ENCODE results near the gene PTPRN2. TPM values are rescaled to one million over a fixed set of nuclear protein-coding genes. Genes with fewer than 3 reads are reported as not detected.

The PTPRN2 gene
- total RNA-seq, 2 donors from 2014 or later, result 0.72 to 0.79 TPM

DNA sequence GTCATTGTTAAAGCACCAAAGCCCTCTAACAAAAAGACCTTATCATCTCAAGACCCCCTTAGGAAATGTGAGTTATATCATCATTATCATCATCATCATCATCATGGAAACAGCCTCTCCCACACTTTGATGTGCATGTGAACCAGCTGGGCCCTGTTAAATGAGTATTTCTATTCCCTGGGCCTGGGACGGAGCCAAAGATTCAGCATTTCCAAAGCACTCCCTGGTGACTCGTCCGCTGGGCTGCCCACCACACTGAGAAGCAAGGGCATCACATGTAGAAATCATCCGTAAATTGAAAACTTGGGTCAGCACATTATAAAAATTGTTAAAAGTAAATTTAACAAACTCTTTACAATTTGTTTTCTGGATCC lies 88.6 kb downstream of the PTPRN2 start:
- H3K9me3 Mint-ChIP-seq, result no peaks in the 10 kb centered on the region
- H3K36me3 Mint-ChIP-seq (ENCODE audit: insufficient read depth in 2 of 2), result no peaks in the 10 kb centered on the region
- DNase-seq, result no peak
- H3K27ac Mint-ChIP-seq, result no peak overlapping the region
- H3K4me3 Mint-ChIP-seq, result no peak overlapping the region
- no peaks in the 10 kb centered on the region for H3K27me3 Mint-ChIP-seq (ENCODE audit: low read depth)
- ATAC-seq (replicated peaks in 1 of 2), result no peak
- no peaks in the 10 kb centered on the region for H3K4me1 Mint-ChIP-seq (ENCODE audit: low read depth)

DNA sequence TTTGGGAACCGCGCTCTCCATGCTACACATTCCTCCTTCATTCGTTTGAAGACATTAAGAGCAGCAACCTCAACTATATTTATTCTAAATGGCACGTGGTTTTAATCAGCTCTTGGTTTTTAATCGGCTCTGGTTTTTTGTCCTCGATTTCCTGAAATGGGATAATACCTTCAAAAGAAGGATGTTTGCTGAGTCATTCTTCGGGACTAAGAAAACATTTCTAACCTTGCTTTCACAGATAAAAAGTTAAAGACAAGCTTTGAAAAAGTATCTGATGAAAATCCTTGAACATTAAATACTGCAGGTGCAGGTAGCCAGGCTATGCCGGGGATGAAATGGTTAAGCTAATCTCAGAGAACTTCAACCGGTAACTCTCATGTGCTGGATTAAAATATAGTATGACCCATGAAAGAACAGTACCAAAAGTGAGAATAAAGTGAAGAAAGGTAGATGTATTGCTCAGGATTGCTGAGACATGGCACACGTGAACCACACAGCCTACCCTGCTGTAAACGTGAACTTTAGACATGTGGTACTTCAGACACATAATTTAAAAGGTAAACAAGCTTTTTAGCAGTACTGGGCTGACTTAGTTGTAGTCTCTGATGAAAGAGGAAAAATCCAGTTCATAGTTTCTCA lies 89.1 kb downstream of the PTPRN2 start:
- no peaks in the 10 kb centered on the region for H3K27me3 Mint-ChIP-seq (ENCODE audit: low read depth)
- H3K27ac Mint-ChIP-seq, result no peak overlapping the region
- H3K9me3 Mint-ChIP-seq, result no peaks in the 10 kb centered on the region
- no peak overlapping the region for H3K4me3 Mint-ChIP-seq
- H3K4me1 Mint-ChIP-seq (ENCODE audit: low read depth), result no peaks in the 10 kb centered on the region
- DNase-seq (no peak), ATAC-seq (replicated peaks in 1 of 2) (no peak)
- H3K36me3 Mint-ChIP-seq (ENCODE audit: insufficient read depth in 2 of 2), result no peaks in the 10 kb centered on the region

DNA sequence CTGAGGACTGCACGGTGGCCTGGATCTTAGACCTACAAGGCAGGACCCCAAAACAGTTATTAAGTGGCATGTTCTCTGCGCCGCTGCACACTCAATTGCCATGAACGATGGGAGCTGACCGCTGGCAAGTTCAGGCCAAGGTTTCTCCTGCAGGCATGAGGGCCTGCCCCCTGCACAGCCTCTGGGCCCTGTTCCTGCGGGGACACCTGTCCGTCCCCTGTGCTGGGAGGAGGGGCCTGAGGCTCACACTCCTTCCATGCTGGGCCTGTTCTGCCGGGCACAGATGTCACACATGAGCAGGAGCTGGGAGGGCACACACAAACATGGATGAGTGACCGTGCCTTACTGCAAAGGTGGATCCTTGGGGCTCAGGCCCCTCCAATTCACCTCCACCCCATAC lies 90.0 kb downstream of the PTPRN2 start:
- Mint-ChIP-seq H3K4me1 (ENCODE audit: low read depth) (no peaks in the 10 kb centered on the region), H3K27me3 (ENCODE audit: low read depth) (no peaks in the 10 kb centered on the region), H3K4me3 (no peak overlapping the region), H3K27ac (no peak overlapping the region), H3K9me3 (no peaks in the 10 kb centered on the region), H3K36me3 (ENCODE audit: insufficient read depth in 2 of 2) (no peaks in the 10 kb centered on the region)
- ATAC-seq (replicated peaks in 1 of 2), result no peak
- DNase-seq, result no peak

DNA sequence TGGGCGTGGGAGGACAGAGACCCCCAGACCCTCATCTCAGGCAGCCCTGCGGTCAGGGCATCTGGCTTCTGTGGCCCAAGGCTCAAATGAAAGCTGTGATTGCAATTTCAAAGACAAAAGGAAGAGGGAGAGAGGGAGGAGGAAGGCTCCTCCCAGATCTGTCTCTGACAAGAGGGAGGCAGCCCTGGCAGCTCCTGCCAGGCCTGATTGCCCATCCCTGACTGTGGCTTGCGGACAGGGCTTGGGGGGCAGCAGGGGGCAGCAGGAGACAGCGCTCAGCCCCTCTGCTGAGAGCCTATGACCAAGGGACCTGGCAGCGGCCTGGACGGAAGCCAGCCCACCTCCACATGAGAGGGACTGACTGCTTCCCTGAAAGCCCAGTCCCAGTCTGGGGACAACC lies 91.8 kb downstream of the PTPRN2 start:
- Mint-ChIP-seq H3K27ac (no peak overlapping the region), H3K36me3 (ENCODE audit: insufficient read depth in 2 of 2) (no peaks in the 10 kb centered on the region), H3K4me3 (no peak overlapping the region), H3K27me3 (ENCODE audit: low read depth) (no peaks in the 10 kb centered on the region), H3K4me1 (ENCODE audit: low read depth) (no peaks in the 10 kb centered on the region), H3K9me3 (no peaks in the 10 kb centered on the region)
- DNase-seq (peak; percentile 6 to 32), ATAC-seq (replicated peaks in 1 of 2) (peak; percentile 55 to 60)

DNA sequence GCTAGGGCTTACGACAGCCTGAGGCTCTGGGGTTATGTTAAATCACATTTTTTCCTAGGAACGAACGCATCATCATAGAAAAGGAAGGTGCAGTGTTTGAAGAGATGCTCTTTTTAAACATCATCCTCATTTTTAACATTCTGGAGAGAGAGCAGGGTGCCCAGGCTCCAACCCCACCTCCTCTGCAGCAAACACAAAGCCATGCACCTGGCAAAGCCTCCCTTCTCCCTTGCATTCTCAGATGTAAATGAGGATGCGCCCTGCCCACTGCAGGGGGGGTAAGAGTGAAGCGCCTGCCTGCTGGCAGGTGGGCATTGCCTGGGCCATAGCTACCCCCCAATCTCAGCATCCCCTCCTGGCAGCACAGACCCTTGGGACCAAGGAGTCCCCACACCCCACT lies 92.4 kb downstream of the PTPRN2 start:
- no peaks in the 10 kb centered on the region for H3K9me3 Mint-ChIP-seq

DNA sequence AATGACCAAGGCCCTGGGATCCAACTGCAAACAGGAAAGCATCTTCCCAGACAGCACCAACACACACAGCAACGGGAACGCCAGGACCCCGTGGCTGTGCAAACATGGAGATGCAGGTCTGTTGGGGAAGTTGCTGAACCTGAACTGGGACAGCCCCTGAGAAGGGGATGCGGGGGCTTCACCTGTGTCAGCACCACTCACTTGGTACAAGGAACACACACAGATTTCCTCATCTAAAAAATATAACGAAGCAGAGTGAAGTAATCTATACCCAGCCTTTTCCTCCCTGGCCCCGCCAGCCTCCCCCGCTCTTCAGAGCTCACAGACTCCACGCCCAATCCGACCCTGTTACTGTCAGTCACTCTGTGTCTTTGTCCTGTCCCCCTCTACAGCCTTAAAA lies 93.0 kb downstream of the PTPRN2 start:
- H3K9me3 Mint-ChIP-seq, result no peaks in the 10 kb centered on the region
- H3K27me3 Mint-ChIP-seq (ENCODE audit: low read depth), result no peaks in the 10 kb centered on the region
- no peak overlapping the region for H3K27ac Mint-ChIP-seq
- no peaks in the 10 kb centered on the region for H3K4me1 Mint-ChIP-seq (ENCODE audit: low read depth)
- no peak for ATAC-seq (replicated peaks in 1 of 2)
- H3K4me3 Mint-ChIP-seq, result no peak overlapping the region
- H3K36me3 Mint-ChIP-seq (ENCODE audit: insufficient read depth in 2 of 2), result no peaks in the 10 kb centered on the region
- no peak for DNase-seq

More for the DNA sequence above, 92.4 kb downstream of the PTPRN2 start:
- H3K27me3 Mint-ChIP-seq (ENCODE audit: low read depth), result no peaks in the 10 kb centered on the region
- H3K4me3 Mint-ChIP-seq, result no peak overlapping the region
- DNase-seq, result no peak
- no peaks in the 10 kb centered on the region for H3K4me1 Mint-ChIP-seq (ENCODE audit: low read depth)
- no peaks in the 10 kb centered on the region for H3K36me3 Mint-ChIP-seq (ENCODE audit: insufficient read depth in 2 of 2)
- no peak for ATAC-seq (replicated peaks in 1 of 2)
- no peak overlapping the region for H3K27ac Mint-ChIP-seq

DNA sequence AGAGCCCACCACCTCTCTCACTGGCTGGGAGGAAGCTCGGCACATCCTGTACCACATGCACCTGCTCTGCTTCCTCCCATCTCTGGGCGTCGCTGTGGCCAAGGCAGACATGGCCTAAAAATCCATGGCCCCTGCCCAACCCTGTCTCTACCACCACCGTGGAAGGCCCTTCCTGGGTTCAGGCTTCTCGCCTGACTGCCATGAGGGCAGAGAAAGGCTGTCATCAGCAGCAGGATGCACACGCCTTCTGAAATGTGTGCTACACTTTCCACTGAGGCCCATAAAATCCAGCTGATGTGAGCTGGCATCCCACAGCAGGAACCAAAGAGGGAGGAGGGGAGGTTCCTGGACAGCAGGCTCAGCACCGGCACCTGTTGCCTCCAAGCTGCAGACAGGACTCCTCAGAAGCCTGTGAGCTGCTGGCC lies 93.4 kb downstream of the PTPRN2 start:
- H3K36me3 Mint-ChIP-seq (ENCODE audit: insufficient read depth in 2 of 2), result no peaks in the 10 kb centered on the region
- H3K27me3 Mint-ChIP-seq (ENCODE audit: low read depth), result no peaks in the 10 kb centered on the region
- no peak overlapping the region for H3K27ac Mint-ChIP-seq
- H3K4me3 Mint-ChIP-seq, result no peak overlapping the region
- no peaks in the 10 kb centered on the region for H3K9me3 Mint-ChIP-seq
- DNase-seq (peak; percentile 6 to 19), ATAC-seq (replicated peaks in 1 of 2) (peak in 1 of 2 donors; percentile 73)
- H3K4me1 Mint-ChIP-seq (ENCODE audit: low read depth), result no peaks in the 10 kb centered on the region

DNA sequence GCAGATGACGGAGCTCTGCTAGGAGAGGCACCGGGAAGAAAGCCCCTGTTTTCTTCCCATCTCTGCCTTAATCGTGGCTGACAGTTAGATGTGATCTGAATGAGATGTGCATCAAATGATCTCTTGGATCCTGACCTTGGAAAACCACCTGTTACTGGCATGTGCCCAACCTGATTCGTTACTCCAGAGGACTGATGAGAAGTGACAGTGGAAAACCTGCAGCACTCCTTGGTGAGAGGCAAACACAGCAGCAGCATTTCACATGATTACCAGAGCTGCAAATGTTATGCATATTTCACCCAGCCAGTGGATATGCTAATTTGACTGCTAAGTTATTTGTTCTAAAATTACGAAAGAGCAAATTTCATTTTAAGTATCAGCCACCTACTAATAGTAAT lies 95.3 kb downstream of the PTPRN2 start:
- Mint-ChIP-seq H3K36me3 (ENCODE audit: insufficient read depth in 2 of 2) (no peaks in the 10 kb centered on the region), H3K4me3 (no peak overlapping the region), H3K9me3 (no peaks in the 10 kb centered on the region), H3K27me3 (ENCODE audit: low read depth) (no peaks in the 10 kb centered on the region), H3K27ac (no peak overlapping the region), H3K4me1 (ENCODE audit: low read depth) (no peaks in the 10 kb centered on the region)
- ATAC-seq (replicated peaks in 1 of 2) (no peak), DNase-seq (no peak)

DNA sequence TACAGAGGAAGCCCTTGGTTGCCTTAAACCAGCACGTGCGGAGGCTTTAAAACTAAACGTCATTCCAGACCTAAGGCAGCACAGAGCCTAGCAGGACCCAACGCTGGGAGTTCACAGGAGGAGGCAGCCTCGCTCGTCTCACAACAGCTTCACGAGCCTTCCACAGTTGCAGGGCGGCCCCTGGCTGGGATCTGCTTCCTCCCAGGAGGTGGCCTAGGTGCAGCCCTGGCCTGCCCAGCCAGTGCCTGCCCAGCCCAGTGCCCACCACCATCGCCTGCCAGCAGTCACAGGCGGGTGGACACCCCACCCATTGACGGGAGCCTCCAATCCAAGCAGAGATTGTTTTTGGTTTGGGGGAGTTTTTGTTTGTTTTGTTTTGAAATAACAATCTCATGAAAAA lies 96.5 kb downstream of the PTPRN2 start:
- no peak for DNase-seq
- Mint-ChIP-seq H3K4me3 (no peak overlapping the region), H3K27me3 (ENCODE audit: low read depth) (no peaks in the 10 kb centered on the region), H3K36me3 (ENCODE audit: insufficient read depth in 2 of 2) (no peaks in the 10 kb centered on the region), H3K9me3 (no peaks in the 10 kb centered on the region), H3K4me1 (ENCODE audit: low read depth) (no peaks in the 10 kb centered on the region), H3K27ac (no peak overlapping the region)
- no peak for ATAC-seq (replicated peaks in 1 of 2)

DNA sequence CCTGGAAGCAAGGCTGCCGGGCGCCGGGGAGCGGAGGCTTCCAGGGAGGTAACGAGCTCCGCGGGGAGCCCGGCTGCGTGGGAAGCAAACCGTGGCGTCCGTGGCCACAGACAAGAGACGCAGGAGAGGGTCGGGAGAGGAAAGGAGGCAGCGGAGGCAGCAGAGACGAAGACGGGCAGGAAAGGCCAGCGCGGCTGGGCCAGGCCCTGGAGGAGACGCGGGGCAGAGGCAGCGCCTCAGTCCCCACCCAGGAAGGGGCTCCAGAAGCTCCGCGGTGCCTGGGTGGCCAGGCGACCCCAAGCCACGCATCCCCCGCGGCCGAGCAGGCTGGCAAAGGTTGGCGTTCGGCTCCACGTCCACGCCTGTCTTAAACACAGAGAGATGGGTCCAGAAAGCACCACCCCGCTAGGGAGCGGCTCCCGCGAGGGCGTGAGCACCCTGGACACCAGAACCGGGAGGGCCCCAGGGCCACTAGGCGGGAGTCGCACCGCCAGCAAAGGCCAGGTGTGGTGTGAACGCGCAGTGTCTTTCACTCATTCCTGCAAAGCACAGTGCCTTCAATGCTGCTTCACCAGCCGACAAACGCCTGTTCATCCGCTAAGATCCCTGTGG lies 97.3 kb downstream of the PTPRN2 start:
- H3K9me3 Mint-ChIP-seq, result no peaks in the 10 kb centered on the region
- no peaks in the 10 kb centered on the region for H3K27me3 Mint-ChIP-seq (ENCODE audit: low read depth)
- no peak overlapping the region for H3K27ac Mint-ChIP-seq
- no peak for ATAC-seq (replicated peaks in 1 of 2)
- H3K4me3 Mint-ChIP-seq, result no peak overlapping the region
- no peak for DNase-seq
- no peaks in the 10 kb centered on the region for H3K4me1 Mint-ChIP-seq (ENCODE audit: low read depth)
- no peaks in the 10 kb centered on the region for H3K36me3 Mint-ChIP-seq (ENCODE audit: insufficient read depth in 2 of 2)

DNA sequence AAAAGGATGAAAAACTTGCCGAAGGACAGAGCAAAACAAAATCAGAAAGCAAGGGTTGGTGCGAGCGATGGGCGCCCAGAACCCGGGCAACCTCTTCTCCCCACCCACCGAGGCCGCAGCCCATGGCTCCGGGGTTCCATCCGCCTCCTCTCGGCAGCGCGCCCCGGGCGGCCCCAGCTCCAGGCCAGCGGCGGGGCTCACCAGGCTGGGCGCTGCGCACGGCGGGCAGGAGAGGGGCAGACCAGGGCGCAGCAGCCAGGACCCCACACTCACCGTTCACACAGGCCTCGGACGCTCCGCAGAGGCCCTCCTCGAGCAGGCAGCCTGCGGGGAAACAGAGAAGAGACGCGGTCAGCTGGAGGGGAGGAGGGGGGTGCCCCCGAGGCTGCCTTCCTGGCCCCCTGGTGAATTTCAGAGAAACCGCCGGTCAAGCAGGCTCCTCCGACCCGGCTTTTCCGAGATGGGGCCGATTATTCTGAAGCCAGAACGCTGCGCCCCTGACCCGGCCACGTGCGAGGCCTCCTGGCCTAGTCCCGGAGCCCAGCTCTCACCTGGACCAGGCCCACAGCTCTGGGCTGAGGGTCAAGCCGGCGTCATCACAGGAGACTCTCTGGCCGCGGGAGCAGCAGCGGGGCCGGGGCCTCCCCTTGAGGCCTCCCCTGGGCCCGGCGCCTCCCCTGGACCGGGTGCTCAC lies 98.0 kb downstream of the PTPRN2 start:
- no peak overlapping the region for H3K4me3 Mint-ChIP-seq
- no peaks in the 10 kb centered on the region for H3K36me3 Mint-ChIP-seq (ENCODE audit: insufficient read depth in 2 of 2)
- H3K9me3 Mint-ChIP-seq, result no peaks in the 10 kb centered on the region
- no peak for ATAC-seq (replicated peaks in 1 of 2)
- no peaks in the 10 kb centered on the region for H3K4me1 Mint-ChIP-seq (ENCODE audit: low read depth)
- DNase-seq, result no peak
- no peak overlapping the region for H3K27ac Mint-ChIP-seq
- H3K27me3 Mint-ChIP-seq (ENCODE audit: low read depth), result no peaks in the 10 kb centered on the region

DNA sequence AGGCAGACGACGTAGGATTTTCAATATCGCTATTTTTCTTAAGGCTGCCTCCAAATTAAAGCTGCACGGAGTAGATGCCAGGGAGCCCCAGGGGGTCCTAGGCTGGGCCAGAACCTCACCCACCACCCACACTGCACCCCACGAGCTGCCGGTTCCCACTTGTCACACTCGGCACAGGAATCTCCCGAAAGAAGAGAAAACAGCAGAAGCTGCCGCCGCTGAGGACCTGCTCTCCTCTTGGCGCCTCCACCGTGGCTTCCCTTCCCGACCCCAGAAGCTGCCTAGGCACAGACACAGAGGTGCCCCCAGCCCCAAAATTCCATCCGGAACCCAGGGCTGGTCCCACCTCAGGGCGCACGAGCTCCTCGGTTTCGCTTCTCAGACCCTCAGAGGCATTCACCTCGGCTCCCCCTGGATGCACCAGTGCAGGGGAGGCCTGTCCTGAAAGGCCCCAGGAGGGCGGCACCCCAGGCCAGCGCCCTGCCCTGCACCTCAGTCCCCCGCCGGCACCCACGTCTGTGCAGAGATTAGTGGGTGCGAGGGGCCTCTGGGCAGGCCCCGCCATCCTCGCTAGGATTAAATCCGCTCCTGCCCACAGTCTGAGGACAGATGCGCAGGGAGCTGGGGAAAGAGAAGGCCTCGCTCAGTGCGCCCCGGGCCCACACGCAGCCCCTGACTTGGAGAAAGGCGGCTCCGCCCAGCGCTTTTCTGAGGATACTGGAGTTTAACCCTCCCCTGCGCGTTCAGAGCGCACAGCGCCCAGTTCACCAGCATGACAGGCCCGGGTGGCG lies 99.2 kb downstream of the PTPRN2 start:
- no peaks in the 10 kb centered on the region for H3K36me3 Mint-ChIP-seq (ENCODE audit: insufficient read depth in 2 of 2)
- H3K9me3 Mint-ChIP-seq, result no peaks in the 10 kb centered on the region
- ATAC-seq (replicated peaks in 1 of 2) (no peak), DNase-seq (no peak)
- H3K27me3 Mint-ChIP-seq (ENCODE audit: low read depth), result no peaks in the 10 kb centered on the region
- H3K4me1 Mint-ChIP-seq (ENCODE audit: low read depth), result no peaks in the 10 kb centered on the region
- no peak overlapping the region for H3K27ac Mint-ChIP-seq
- no peak overlapping the region for H3K4me3 Mint-ChIP-seq

DNA sequence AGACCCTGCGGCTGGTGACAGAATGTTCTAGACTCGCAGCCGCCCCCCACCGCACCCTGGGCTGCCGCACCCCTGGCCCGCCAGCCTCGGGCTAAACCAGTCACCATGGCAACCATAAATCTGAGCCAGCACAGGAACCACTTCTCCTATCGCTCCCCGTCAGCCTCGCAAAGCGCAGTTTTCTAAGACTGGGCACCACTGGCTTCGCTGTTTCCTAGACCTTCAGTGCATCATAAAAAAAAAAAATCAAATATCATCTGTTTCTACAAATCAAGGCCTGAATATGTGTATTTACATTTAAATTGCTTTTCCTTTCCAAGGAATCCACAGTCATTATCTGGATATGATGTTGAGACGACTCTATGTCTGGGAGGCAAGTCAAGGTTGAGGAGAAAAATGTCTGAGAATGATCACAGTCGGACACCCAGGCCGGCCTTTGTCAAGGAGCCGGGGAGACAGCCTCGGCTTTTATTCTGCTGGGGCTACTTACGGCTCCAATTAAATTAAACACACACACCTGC lies 99.9 kb downstream of the PTPRN2 start:
- H3K36me3 Mint-ChIP-seq (ENCODE audit: insufficient read depth in 2 of 2), result no peaks in the 10 kb centered on the region
- H3K9me3 Mint-ChIP-seq, result no peaks in the 10 kb centered on the region
- no peaks in the 10 kb centered on the region for H3K27me3 Mint-ChIP-seq (ENCODE audit: low read depth)
- DNase-seq, result no peak
- H3K4me1 Mint-ChIP-seq (ENCODE audit: low read depth), result no peaks in the 10 kb centered on the region
- H3K27ac Mint-ChIP-seq, result no peak overlapping the region
- no peak for ATAC-seq (replicated peaks in 1 of 2)
- no peak overlapping the region for H3K4me3 Mint-ChIP-seq
